HCT116 (cell line): ENCODE results near the gene SLC11A1. TPM values are rescaled to one million over a fixed set of nuclear protein-coding genes. Genes with fewer than 3 reads are reported as not detected.

Experiments used
- ATAC-seq: fragments of 200-7000 bp; cut with Tn5 transposase; 2 replicates; pipeline ENCODE4 v1.9.1; 2020; ENCODE audit warnings: mild to moderate bottlenecking, moderate library complexity
- BruUV-seq: library from RNA; stranded (reverse); fragments of 400-500 nt; replicated peaks from 2 replicates; lab custom pipeline; 2021; lab: Mats Ljungman, UMichigan
- CTCF ChIA-PET: fragments of 300-600 bp; sonication (Branson Sonifier 250); formaldehyde crosslinking; loops from one replicate; lab custom pipeline; 2021; ENCODE audit warnings: antibody characterized with exemption; lab: Charles Lee
- POLR2A ChIA-PET: fragments of 300-600, 350-600 bp; sonication (Branson Sonifier 250); formaldehyde crosslinking; loops from one replicate; lab custom pipeline; 2021; ENCODE audit warnings: antibody characterized with exemption; lab: Charles Lee
- RAD21 ChIA-PET, 2 experiments: fragments of 300-600 bp; sonication (Branson Sonifier 250); formaldehyde crosslinking; loops; one replicate each; lab custom pipeline; 2023; ENCODE audit warnings: low total read pairs in 2 of 2; ENCODE audit not compliant: uncharacterized antibody in 2 of 2, unreplicated experiment in 2 of 2, low non-redundant PET in 1 of 2; lab: Charles Lee
- DNase-seq: peaks from one replicate; pipeline ENCODE4 v3.0.0-alpha.2; 2010; ENCODE audit warnings: low read depth, low spot score
- H2AFZ ChIP-seq: fragments of 200-600 bp; shearing (Covaris generic), sonication (generic); 2 replicates; pipeline ENCODE4 v1.6.1; 2017; ENCODE audit warnings: low read depth, mixed run types, mixed read lengths, antibody characterized with exemption, low read length; ENCODE audit not compliant: poor library complexity, severe bottlenecking
- H3K27ac ChIP-seq: 2 replicates; pipeline ENCODE4 v1.5.1; 2012; ENCODE audit warnings: low read depth, low read length
- H3K27me3 ChIP-seq: fragments of 200-600 bp; sonication (generic); 2 replicates; pipeline ENCODE4 v1.6.1; 2016; ENCODE audit warnings: mixed run types, low read length, mixed read lengths; ENCODE audit not compliant: insufficient read depth
- H3K36me3 ChIP-seq, 2 experiments: fragments of 200-500 bp in 1 of 2; fragments of 200-600 bp in 1 of 2; sonication (Bioruptor generic) in 1 of 2; sonication (generic) in 1 of 2; 2 replicates each; pipeline versions ENCODE4 v1.5.1 to v1.6.1; 2014 to 2016; ENCODE audit warnings: low read length in 2 of 2, inconsistent platforms in 1 of 2, mixed read lengths in 1 of 2, mixed run types in 1 of 2; ENCODE audit not compliant: insufficient read depth in 2 of 2, control insufficient read depth in 1 of 2
- H3K4me1 ChIP-seq, 2 experiments: fragments of 200-600 bp in 1 of 2; sonication (generic) in 1 of 2; 2 replicates each; pipeline versions ENCODE4 v1.5.1 to v1.6.1; 2012 to 2017; ENCODE audit warnings: low read length in 2 of 2, inconsistent platforms in 1 of 2, mild to moderate bottlenecking in 1 of 2, mixed read lengths in 1 of 2, mixed run types in 1 of 2, moderate library complexity in 1 of 2; ENCODE audit not compliant: insufficient read depth in 2 of 2, control insufficient read depth in 1 of 2
- H3K4me2 ChIP-seq: fragments of 200-600 bp; sonication (generic); 2 replicates; pipeline ENCODE4 v1.6.1; 2017; ENCODE audit warnings: mixed run types, low read length, mixed read lengths
- H3K4me3 ChIP-seq, 2 experiments: fragments of 200-600 bp in 1 of 2; sonication (generic) in 1 of 2; replicated peaks in 1 of 2; 2 replicates each; pipeline ENCODE4 v1.5.1; 2011 to 2016; ENCODE audit warnings: low read length in 2 of 2, control low read depth in 1 of 2, low read depth in 1 of 2, mild to moderate bottlenecking in 1 of 2, mixed read lengths in 1 of 2, mixed run types in 1 of 2
- H3K79me2 ChIP-seq: fragments of 200-600 bp; sonication (generic); 2 replicates; pipeline ENCODE4 v1.6.1; 2017; ENCODE audit warnings: mild to moderate bottlenecking, mixed run types, low read length, moderate library complexity, mixed read lengths; ENCODE audit not compliant: insufficient read depth
- H3K9ac ChIP-seq: fragments of 200-600 bp; sonication (generic); 2 replicates; pipeline ENCODE4 v1.6.1; 2016; ENCODE audit warnings: low read length, mixed read lengths
- H3K9me2 ChIP-seq: fragments of 200-600 bp; sonication (generic), shearing (Covaris generic); 2 replicates; pipeline ENCODE4 v1.6.1; 2017; ENCODE audit warnings: mixed run types, mild to moderate bottlenecking, moderate library complexity; ENCODE audit not compliant: insufficient read depth
- H3K9me3 ChIP-seq, 2 experiments: fragments of 200-500 bp in 1 of 2; fragments of 200-600 bp in 1 of 2; sonication (Bioruptor generic) in 1 of 2; sonication (generic) in 1 of 2; 2 replicates each; pipeline ENCODE4 v1.6.1; 2014 to 2017; ENCODE audit warnings: low read length in 2 of 2, mixed read lengths in 2 of 2, inconsistent platforms in 1 of 2, low read depth in 1 of 2, mild to moderate bottlenecking in 1 of 2, mixed run types in 1 of 2, moderate library complexity in 1 of 2; ENCODE audit not compliant: control insufficient read depth in 1 of 2, insufficient read depth in 1 of 2
- H4K20me1 ChIP-seq: fragments of 200-600 bp; sonication (generic), shearing (Covaris generic); 2 replicates; pipeline ENCODE4 v1.6.1; 2017; ENCODE audit warnings: mixed run types, mild to moderate bottlenecking, moderate library complexity; ENCODE audit not compliant: insufficient read depth
- CEBPB ChIP-seq: IDR thresholded peaks from 2 replicates; pipeline ENCODE4 v1.6.1; 2012; ENCODE audit warnings: low read depth
- ELF1 ChIP-seq: IDR thresholded peaks from 2 replicates; pipeline ENCODE4 v1.6.1; 2012; ENCODE audit warnings: low read depth, borderline replicate concordance
- RAD21 ChIP-seq: IDR thresholded peaks from 2 replicates; pipeline ENCODE4 v1.6.1; 2012; ENCODE audit warnings: low read depth, mild to moderate bottlenecking
- SP1 ChIP-seq: IDR thresholded peaks from 2 replicates; pipeline ENCODE4 v1.6.1; 2012; ENCODE audit warnings: low read depth
- SRF ChIP-seq: IDR thresholded peaks from 2 replicates; pipeline ENCODE4 v1.6.1; 2012; ENCODE audit warnings: low read depth
- intact Hi-C: fragments of 100-400 bp; cut with micrococcal nuclease; formaldehyde crosslinking; loops from 2 replicates; pipeline ENCODE4 v1.10.0; 2022
- total RNA-seq: library from RNA; stranded (reverse); gene quantifications from one replicate; pipeline ENCODE4 v1.2.1, GENCODE V29; 2021; ENCODE audit not compliant: unreplicated experiment
- TF ChIP-seq, protein P1 (sequence below): IDR thresholded peaks from 2 replicates; pipeline ENCODE4 v1.6.1; 2012; ENCODE audit warnings: low read depth
- TF ChIP-seq, protein P2 (sequence below): IDR thresholded peaks from 2 replicates; pipeline ENCODE4 v1.6.1; 2012

The SLC11A1 gene
- total RNA-seq, 1 experiment from 2014 or later: 0.42 TPM

- Histone ChIP-seq H3K79me2 (no peaks in the 10 kb centered on the region), H3K9ac (no peak overlapping the region), H3K9me2 (no peaks in the 10 kb centered on the region), H4K20me1 (no peaks in the 10 kb centered on the region), H3K4me2 (no peak overlapping the region), H3K4me1 (peaks cover 0 to 3% of the 10 kb centered on the region in 2 experiments; a peak in 1 of 4 replicates), H3K9me3 (no peaks in the 10 kb centered on the region), H3K27ac (no peak overlapping the region), H3K4me3 (no peak overlapping the region), H3K27me3 (no peaks in the 10 kb centered on the region), H3K36me3 (no peaks in the 10 kb centered on the region), H2AFZ (no peak overlapping the region)
- ChIA-PET POLR2A (no interaction called here), RAD21 (no interaction called here), CTCF (interaction anchor here (0.7 kb wide), 1 partner anchor 75 kb away, joined by 3 read pairs; no protein-coding TSS in a partner anchor)
- ATAC-seq (no peak), DNase-seq (no peak)
- intact Hi-C loops: no loop called here
- no TSS peak for BruUV-seq
- TF ChIP-seq, protein P1, sequence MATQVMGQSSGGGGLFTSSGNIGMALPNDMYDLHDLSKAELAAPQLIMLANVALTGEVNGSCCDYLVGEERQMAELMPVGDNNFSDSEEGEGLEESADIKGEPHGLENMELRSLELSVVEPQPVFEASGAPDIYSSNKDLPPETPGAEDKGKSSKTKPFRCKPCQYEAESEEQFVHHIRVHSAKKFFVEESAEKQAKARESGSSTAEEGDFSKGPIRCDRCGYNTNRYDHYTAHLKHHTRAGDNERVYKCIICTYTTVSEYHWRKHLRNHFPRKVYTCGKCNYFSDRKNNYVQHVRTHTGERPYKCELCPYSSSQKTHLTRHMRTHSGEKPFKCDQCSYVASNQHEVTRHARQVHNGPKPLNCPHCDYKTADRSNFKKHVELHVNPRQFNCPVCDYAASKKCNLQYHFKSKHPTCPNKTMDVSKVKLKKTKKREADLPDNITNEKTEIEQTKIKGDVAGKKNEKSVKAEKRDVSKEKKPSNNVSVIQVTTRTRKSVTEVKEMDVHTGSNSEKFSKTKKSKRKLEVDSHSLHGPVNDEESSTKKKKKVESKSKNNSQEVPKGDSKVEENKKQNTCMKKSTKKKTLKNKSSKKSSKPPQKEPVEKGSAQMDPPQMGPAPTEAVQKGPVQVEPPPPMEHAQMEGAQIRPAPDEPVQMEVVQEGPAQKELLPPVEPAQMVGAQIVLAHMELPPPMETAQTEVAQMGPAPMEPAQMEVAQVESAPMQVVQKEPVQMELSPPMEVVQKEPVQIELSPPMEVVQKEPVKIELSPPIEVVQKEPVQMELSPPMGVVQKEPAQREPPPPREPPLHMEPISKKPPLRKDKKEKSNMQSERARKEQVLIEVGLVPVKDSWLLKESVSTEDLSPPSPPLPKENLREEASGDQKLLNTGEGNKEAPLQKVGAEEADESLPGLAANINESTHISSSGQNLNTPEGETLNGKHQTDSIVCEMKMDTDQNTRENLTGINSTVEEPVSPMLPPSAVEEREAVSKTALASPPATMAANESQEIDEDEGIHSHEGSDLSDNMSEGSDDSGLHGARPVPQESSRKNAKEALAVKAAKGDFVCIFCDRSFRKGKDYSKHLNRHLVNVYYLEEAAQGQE: no peak
- TF ChIP-seq CEBPB (no peak), SRF (no peak), RAD21 (no peak), SP1 (no peak), ELF1 (no peak)
- TF ChIP-seq, protein P2, sequence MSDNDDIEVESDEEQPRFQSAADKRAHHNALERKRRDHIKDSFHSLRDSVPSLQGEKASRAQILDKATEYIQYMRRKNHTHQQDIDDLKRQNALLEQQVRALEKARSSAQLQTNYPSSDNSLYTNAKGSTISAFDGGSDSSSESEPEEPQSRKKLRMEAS: no peak
These were observed 48.6 kb downstream of the SLC11A1 start for GRCh38 chr2:218430721-218431120.
